ENCODE data around the gene CDKAL1.
A peak's percentile ranks its signal among the peaks of the same experiment; 100 is the strongest.

The CDKAL1 gene

GRCh38 chr6:20952699-20953474 lies 418.6 kb downstream of the CDKAL1 start:
- H3K9me2 ChIP-seq (replicated peaks; ENCODE audit: low read depth, low read length) = no peaks in the 10 kb centered on the region
- H3K79me2 ChIP-seq (ENCODE audit: insufficient read depth, low read length) = no peaks in the 10 kb centered on the region
- H3K9me3 ChIP-seq (ENCODE audit: insufficient read depth, low read depth, low read length) = no peaks in the 10 kb centered on the region
- no peak overlapping the region for H3K4me3 ChIP-seq (ENCODE audit: low read length, poor library complexity, severe bottlenecking)
- TF ChIP-seq EZH2phosphoT487 (IDR thresholded peaks at IDR 0.05; ENCODE audit: borderline replicate concordance) (no peak), CTCF (conservative IDR thresholded peaks at IDR 0.05; ENCODE audit: low read length) (peak; percentile 41)
- no peaks in the 10 kb centered on the region for H3F3A ChIP-seq (ENCODE audit: low read depth)
- no peaks in the 10 kb centered on the region for H3K4me1 ChIP-seq (ENCODE audit: insufficient read depth, low read length, poor library complexity, severe bottlenecking)
- H3K4me2 ChIP-seq (ENCODE audit: low read depth, low read length, poor library complexity, severe bottlenecking) = no peak overlapping the region
- H3K36me3 ChIP-seq (ENCODE audit: insufficient read depth, low read length) = peaks cover 24% of the 10 kb centered on the region
- H3K9ac ChIP-seq (ENCODE audit: low read depth, low read length, poor library complexity, severe bottlenecking) = no peak overlapping the region
- H3K27me3 ChIP-seq (ENCODE audit: insufficient read depth, low read length, poor library complexity, severe bottlenecking) = no peaks in the 10 kb centered on the region
- no peak overlapping the region for H2AFZ ChIP-seq (ENCODE audit: low read length)
- no peaks in the 10 kb centered on the region for H4K20me1 ChIP-seq (ENCODE audit: insufficient read depth, low read length, poor library complexity, severe bottlenecking)

- Histone ChIP-seq H4K20me1 (ENCODE audit: insufficient read depth, low read length, poor library complexity, severe bottlenecking) (no peaks in the 10 kb centered on the region), H3K4me3 (ENCODE audit: low read length, poor library complexity, severe bottlenecking) (no peak overlapping the region), H3K36me3 (ENCODE audit: insufficient read depth, low read length) (peaks cover 35% of the 10 kb centered on the region), H3K79me2 (ENCODE audit: insufficient read depth, low read length) (no peaks in the 10 kb centered on the region), H2AFZ (ENCODE audit: low read length) (no peak overlapping the region), H3K9me3 (ENCODE audit: insufficient read depth, low read depth, low read length) (no peaks in the 10 kb centered on the region), H3F3A (ENCODE audit: low read depth) (no peaks in the 10 kb centered on the region), H3K9ac (ENCODE audit: low read depth, low read length, poor library complexity, severe bottlenecking) (no peak overlapping the region), H3K9me2 (replicated peaks; ENCODE audit: low read depth, low read length) (no peaks in the 10 kb centered on the region), H3K4me2 (ENCODE audit: low read depth, low read length, poor library complexity, severe bottlenecking) (no peak overlapping the region), H3K4me1 (ENCODE audit: insufficient read depth, low read length, poor library complexity, severe bottlenecking) (no peaks in the 10 kb centered on the region), H3K27me3 (ENCODE audit: insufficient read depth, low read length, poor library complexity, severe bottlenecking) (no peaks in the 10 kb centered on the region)
- TF ChIP-seq EZH2phosphoT487 (IDR thresholded peaks at IDR 0.05; ENCODE audit: borderline replicate concordance) (no peak), CTCF (conservative IDR thresholded peaks at IDR 0.05; ENCODE audit: low read length) (no peak)
These were observed 420.1 kb downstream of the CDKAL1 start for GRCh38 chr6:20954315-20954714.

GRCh38 chr6:20955131-20955530 lies 420.9 kb downstream of the CDKAL1 start:
- H3K9me2 ChIP-seq (replicated peaks; ENCODE audit: low read depth, low read length) = no peaks in the 10 kb centered on the region
- H3K27me3 ChIP-seq (ENCODE audit: insufficient read depth, low read length, poor library complexity, severe bottlenecking) = no peaks in the 10 kb centered on the region
- H3K9ac ChIP-seq (ENCODE audit: low read depth, low read length, poor library complexity, severe bottlenecking) = no peak overlapping the region
- H3K4me3 ChIP-seq (ENCODE audit: low read length, poor library complexity, severe bottlenecking) = no peak overlapping the region
- TF ChIP-seq CTCF (conservative IDR thresholded peaks at IDR 0.05; ENCODE audit: low read length) = no peak
- H3F3A ChIP-seq (ENCODE audit: low read depth) = no peaks in the 10 kb centered on the region
- H3K36me3 ChIP-seq (ENCODE audit: insufficient read depth, low read length) = peaks cover 35% of the 10 kb centered on the region
- no peak overlapping the region for H2AFZ ChIP-seq (ENCODE audit: low read length)
- no peaks in the 10 kb centered on the region for H3K9me3 ChIP-seq (ENCODE audit: insufficient read depth, low read depth, low read length)
- no peaks in the 10 kb centered on the region for H3K79me2 ChIP-seq (ENCODE audit: insufficient read depth, low read length)
- H4K20me1 ChIP-seq (ENCODE audit: insufficient read depth, low read length, poor library complexity, severe bottlenecking) = no peaks in the 10 kb centered on the region
- H3K4me2 ChIP-seq (ENCODE audit: low read depth, low read length, poor library complexity, severe bottlenecking) = no peak overlapping the region
- H3K4me1 ChIP-seq (ENCODE audit: insufficient read depth, low read length, poor library complexity, severe bottlenecking) = no peaks in the 10 kb centered on the region
